Measurements from ENCODE around the gene CFAP74.

Gene CFAP74, protein sequence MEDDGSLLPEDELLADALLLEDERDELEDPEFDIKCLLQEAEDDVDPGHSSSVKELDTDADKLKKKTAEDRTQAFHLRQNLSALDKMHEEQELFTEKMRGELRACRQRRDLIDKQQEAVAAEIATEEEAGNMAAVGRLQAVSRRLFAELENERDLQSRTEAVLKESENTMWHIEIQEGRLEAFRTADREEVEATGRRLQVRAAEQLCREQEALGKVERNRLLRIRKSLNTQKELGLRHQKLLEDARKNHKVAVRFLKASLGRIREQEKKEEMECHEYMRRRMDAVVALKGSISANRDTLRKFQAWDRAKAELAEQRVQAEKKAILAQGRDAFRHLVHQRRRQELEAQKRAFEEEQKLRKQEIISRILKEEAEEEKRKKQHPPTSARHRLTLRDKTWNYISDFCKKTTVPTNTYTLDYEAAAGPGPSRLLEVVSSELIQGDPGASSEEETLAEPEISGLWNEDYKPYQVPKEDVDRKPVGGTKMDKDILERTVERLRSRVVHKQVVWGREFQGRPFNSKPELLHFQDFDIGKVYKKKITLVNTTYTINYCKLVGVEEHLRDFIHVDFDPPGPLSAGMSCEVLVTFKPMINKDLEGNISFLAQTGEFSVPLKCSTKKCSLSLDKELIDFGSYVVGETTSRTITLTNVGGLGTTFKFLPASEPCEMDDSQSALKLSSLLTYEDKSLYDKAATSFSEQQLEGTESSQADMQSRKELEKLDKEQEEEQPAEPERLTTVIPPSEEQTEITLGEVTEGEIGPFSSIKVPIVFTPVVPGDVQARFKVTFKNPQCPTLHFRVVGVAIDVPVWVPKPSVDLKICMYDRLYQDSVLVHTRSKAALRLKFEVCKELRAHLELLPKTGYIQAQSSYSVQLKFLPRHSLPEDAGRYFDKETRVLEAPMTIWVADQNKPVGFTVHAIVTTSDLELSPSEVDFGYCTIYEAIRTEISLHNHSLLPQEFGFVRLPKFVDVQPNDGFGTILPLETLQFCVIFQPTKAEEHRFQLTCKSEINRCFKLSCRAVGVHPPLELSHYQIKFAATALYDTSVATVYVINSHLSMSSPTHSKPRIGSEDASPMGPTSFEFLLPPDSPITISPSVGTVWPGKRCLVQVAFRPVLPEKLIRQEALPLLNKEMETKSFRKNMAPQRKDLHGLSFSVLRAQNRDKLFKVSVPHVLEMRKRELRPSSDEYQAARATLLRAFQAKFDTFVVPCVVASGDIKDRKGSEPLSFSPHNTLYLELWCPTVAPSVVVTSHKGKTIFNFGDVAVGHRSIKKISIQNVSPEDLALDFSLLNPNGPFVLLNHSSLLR (N-terminal part only)

DNA sequence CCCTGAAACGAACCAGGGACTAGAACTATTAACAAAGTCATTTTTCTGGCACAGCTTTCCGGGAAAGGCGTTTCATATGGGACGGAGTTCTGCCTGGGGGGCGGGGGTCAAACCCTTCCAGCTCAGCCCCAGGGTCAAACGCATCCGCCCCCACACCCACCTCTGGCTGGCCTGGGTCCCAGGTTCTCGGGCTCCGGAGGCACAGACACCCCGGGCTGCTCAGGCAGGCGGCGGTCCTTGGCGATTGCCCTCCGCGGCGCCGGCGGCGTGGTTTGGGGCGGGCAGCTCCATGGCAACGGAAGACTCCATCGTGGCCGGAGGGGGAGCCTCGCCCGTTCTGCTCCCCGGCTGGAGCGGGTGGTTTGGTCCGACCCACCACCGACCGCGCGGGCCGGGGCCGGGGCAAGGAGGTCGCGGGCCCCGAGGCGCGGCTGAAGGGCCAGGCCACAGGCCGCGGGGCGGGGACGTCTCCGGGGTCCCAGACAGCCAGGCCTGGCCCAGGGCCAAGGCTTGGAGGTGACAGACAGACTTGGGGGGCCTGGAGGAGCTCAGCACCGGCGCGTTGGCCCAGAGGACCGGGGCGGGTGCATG lies at the start of gene CFAP74:
Gene CFAP74 (minus strand): TSS at position 246 of the 591 bp plus-strand sequence. CDS start 12,830 bp downstream, outside the sequence.
- no peak for DNase-seq

DNA sequence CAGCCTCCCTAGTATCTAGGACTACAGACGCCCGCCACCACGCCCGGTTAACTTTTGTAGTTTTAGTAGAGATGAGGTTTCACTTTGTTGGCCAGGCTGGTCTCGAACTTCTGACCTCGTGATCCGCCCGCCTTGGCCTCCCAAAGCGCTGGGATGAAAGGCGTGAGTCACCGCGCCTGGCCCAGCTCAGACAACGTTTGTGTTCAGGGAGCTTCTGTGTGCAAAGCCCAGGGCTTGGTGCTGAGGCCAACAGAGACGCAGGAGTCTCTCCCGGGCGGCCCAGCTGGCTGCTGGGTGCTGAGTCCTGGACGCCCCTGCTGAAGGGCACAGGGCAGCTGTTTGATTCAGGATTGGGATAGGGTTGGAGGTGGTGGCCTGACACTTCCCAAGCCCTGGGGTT lies 49.6 kb upstream of the CFAP74 start:
- DNase-seq = no peak

DNA sequence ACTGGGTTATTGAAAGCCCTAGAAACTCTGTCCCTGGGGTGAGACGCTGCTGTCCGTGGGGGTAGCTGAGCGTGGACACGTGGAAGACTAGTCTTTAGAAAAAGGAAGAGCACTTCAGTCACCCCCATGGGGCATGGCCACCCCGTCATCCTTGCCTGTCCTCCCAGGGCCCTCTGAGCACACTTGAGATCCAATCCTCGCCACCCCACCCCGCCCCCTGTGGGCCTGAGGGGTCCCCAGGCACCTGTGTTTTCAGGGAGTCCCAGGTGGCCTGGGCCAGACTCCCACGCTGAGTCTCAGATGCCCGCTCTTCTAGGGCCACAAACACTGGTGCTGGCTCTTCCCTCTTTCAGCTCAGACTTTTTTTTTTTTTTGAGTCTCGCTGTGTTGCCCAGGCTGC lies 49.2 kb upstream of the CFAP74 start:
- DNase-seq = no peak

DNA sequence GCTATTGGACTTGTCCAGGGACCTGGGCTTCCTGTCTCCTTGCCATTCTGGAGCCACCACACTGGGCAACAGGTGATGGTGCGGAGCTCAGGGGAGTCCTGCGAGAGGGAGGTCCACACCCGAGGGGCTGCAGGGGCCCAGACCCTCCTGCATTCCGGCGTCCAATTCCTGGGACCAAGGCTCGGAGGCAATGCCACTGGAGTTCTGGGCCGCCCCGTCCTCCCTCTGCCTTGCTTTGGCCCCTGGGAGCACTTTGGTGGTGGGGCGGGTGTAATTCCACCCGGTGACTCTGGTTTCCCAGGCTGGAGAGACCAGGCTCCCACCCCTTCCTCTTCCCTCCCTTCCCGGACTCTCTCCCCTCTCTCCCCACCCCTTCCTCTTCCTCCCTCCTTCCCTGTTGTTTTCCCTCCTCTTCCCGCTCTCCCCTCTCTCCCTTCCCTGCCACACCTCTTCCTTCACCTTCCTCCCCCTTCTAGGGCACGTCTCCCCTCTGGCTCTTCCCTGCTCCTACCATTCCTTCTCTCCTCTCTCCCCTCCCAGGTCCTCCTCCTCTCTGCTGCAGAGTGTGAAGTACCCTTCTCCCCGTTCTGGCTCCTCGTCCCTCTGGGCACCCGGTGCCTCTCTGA lies 48.6 kb upstream of the CFAP74 start:
- DNase-seq = no peak

DNA sequence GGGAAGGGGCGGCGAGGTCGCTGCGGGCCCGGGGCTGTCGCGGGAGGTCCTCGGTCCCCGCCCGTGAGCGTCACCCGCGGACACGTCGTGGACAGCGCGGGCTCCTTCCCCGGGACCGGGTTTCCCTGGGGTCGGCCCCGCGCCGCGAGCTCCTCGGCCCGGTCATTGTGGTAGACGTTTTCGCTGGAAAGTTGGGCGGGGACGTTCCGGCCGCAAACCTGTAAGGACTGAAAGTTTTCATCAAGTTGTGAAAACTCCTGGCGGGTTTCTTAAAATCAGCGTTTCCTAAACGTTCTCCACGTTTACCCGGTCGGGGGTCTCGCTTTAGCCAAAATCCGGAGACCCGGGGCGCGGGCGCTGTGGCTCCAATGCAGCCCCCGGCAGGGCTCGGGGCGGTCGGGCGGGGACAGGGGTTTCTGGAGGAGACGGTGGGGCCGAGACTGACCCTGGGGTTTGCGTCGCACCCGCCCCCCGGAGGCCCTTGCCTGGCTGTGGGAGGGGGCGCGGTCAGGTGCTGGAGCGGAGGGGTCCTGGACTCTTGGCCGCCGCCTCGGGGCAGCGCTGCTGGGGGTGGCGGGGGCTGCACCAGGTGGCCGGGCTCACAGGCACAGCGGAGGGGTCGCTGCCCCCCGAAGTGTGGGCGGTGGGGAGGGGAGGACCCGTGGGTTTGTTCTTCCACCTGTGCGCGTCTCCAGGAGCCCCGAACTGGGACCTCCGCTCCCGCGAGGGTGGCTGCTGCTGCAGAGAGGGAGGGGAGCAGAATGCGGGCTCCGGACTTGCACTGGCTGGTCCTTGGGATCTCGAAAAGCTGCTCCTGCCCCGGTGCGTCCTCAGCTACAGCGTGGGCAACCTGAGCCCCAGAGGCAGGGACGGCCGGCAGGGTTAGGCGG lies 47.5 kb upstream of the CFAP74 start:
- no peak for DNase-seq

DNA sequence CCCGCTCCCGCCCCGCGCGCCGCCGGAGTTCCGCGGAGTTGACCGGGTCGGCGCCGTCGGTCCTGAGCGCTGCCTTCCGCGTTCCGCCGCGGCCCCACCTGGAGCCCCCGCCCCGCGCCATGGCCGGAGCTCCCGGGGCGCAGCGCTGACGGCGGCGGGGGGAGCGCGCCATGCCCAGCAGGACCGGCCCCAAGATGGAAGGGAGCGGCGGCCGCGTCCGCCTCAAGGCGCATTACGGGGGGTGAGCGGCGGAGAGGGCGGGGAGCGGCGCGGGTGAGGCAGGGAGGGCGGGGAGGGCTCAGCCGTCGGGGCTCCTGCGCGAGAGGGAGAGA lies 46.8 kb upstream of the CFAP74 start:
- DNase-seq = no peak

DNA sequence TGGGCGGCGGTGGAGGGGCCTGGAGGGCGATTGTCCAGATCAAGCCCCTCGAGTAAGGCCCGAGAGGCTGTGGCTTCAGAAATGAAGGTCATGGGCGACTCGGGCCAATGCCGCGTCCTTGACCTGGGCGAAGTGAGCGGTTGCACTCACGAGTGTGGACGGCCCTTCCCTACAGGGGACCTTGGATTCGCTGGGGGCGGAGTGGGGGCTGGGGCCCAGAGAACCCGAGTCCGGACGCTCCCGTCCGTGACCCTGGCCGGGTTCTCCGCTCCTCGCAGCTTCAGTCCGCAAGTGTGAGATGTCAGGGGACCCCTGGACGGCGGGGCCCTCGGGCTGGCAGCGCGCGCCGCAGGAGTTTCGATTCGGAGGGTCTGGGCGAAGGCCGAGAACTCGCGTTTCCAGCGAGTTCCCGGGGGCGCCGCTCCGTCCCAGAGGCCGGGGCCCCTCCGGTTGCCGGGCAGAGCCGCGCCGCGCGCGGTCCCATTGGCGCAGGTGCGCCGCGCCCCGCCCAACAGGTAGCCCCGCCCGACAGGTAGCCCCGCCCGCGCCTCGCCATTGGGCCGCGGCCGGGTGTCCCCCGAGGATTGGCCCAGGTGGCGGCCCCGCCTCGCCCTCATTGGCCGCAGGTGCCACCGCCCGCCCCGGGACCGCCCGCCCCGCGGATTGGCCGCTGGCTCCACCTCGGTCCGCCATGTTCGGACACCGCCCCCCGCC lies 46.3 kb upstream of the CFAP74 start, which contains the start of gene PRKCZ:
Gene PRKCZ (plus strand): TSS at position 694 of the 714 bp plus-strand sequence. CDS start 220 bp downstream, outside the sequence.
- DNase-seq = peak; percentile 84

DNA sequence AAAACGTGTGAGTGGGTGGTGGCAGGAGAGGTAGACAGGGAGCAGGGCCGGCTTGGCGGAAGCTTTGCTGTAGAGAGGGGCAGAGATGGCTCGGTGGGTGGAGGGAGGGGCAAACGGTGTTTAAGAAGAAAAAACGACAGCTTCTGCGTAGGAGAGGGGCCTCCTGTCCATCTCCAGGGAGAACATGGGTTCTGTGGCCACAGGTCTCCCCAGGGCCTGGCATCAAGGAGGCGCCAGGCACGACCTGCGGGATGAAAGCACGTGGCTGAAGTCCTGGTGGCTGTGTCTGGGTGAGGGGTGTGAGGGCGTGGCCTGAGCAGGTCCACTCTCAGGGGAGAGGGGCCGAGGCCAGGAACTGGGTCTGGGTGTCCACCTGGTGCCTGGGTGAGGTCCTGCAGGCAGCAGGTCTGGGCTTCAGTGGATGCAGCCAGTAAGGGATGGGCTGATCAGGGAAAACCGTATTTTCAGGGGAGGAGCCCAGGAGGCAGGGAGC lies 45.7 kb upstream of the CFAP74 start:
- no peak for DNase-seq

DNA sequence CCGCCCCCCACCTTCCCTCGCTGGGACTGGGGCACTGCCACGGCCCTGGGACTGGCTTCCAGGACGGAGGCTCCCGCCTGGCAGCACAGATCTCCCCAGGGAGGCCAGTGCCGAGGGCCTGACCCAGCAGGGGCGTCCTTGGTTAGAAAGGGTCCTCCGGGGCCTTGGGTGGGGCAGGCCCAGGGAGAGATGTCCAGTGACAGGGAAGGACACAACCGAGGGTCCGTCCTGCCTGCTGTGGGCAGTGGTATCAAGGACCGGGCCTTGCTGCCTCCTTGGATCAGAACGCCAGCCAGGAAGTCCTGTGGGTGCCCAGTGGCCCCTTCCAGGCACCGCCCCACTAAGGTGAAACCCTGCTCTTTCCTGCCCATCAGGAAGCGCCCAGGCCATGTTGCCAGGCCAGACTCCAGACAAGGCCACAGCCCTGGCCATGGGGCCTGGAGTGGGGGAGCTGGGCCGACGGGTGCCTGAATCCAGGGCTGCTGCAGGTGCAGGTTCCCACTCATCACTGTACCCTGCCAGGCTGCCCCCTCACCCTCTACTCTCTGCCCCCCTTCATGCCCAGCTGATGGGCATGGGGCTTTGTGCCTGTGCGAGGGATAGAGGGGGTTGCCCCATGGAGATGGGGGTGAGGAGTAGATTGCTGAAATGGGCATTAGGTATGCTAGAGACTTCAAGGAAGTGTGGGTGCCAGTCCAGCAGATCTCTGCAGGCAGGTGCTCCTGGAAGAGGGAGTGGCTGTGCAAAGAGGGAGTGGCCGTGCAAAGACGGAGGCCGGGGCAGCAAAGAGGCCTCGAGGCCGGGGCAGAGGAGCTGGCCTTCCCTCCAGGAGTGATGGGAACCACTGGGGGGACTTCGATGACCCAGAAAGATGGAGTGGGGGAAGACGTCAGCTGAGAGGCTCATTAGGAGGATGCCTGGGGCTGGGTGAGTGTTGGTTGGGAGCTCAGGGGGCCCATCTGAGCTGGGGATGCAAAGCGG lies 44.5 kb upstream of the CFAP74 start:
- DNase-seq = no peak

DNA sequence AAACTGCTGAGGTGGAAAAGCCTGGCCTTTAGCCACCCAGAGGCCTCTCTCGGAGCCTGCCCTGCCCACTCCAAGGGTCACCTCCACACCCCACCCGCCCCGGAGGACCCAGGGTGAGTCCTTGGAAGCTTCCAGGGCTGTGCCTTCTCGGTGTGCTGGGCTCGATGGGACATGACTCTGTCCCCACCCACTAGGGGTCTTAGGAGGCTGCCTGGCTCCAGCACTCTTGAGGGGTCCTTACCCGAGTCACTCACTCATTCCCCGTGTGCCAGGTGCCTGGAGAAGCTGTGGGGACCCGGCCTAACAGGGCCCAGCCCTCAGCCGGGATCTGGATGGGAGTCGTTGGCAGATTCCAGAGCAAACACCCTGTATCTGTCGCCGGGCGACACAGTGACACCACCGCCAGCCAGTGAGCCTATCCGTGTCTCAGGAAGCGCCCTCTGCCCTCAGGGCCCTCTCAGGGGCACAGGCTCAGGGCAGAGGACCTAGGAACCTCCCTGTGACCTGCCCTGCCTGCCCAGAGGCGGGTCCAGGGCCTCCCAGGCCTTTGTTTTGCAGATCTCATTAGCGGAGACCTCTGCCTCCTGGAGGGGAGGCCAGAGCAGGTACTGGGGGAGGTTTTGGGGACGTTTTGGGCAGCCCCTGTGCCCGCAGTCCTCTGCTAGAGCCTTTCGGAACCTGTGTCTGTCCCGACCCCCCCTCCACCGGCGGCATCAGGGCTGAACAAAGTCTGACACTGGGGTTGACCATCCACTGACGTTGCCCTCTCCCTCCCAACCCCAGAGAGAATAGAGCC lies 43.6 kb upstream of the CFAP74 start:
- no peak for DNase-seq

DNA sequence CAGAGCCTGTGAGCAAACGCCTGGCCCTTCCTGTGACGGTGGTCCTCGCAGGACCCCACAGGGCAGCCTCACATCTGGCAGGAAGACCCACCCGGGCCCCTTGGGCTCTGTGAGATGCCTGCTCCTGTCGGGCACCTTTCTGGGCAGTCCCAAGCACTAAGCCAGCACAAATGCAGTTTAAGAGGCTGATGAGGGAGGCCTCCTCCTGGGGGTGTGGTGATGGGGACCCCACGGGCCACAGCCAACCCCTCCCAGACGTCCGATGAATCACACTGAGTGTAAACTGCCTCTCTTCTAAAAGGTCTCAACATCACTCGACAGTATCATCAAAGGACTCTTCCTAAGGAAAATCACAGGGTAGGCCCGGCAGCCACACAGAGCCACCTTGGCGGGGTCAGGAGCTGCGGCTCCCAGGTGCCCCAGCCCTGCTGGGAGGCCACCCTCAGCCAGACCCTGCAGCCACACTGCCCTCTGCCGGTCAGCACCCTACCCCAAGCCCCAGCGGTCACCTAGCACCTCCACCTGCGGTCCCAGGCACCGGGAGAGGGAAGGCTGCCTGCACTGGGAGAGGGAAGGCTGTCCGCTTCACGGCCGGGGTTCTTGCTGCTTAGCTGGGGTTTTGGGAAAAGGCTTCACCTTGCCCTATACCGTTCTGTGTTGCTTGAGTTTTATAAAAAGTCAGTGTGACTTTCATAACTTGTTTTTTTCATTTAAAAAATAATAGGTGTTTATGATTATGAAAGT lies 42.8 kb upstream of the CFAP74 start:
- peak; percentile 9 for DNase-seq

DNA sequence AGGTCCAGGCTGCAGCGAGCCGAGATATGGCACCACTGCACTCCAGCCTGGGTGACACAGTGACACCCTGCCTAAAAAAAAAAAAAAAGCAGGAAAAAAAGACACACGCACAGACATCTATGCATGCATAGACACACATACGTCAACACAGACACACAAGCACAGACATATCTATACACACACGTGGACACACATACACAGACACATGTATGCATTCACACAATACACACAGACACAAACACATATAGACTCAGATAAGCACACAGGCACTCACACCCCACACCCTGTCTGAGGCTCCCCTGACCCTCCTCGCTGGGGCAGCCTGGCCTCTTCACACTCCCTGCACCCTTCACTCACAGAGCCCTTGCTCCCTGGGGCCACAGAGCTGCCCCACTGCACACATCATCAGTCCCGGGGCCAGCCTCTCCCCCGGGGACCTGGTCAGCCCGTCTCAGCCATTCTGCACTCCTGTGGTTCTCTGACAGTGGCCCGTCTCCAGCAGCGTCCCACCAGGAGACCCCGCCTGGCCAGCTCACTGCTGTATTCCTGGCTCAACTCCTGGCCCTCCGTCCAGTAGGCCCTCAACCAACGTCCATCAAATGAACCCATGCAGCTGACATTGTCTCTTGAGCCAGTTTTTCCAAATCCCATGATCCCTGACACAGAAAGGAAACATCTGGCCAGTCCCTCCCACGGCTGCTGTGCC lies 42.0 kb upstream of the CFAP74 start:
- DNase-seq = no peak

DNA sequence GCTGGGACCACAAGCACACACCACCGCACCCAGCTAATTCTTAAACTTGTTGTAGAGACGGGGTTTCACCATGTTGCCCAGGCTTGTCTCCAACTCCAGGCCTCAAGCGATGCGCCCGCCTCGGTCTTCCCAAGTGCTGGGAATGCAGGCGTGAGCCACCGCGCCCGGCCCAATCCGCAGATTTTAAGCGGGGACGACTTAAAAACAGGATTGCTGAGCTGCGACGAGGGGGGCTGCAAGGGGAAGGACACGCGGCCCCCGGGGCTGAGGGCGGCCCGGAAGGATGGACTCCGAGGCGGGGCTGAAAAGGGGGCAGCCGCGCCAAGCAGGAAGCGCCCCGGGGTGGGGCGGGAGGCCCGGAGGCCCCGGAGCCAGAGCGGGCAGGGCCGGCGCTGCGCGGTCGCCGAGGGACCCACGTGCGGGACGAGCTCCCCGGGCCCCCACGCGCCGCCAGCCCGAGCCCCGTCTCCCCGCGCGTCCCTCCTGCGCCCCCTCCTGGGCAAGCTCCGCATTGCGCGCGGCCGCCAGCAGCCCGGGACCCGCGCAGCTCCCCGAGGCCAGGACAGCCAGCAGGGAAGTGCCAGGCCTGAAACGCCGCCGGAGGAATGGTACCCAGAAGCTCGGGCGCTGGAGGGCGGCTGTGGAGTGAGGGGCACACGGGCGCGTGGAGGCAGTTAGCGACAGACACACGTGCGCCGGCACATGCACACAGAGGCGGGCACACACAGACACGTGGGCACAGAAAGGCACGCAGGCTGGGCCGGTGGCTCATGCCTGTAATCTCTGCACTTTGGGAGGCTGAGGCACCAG lies 41.1 kb upstream of the CFAP74 start:
- DNase-seq = peak; percentile 60

DNA sequence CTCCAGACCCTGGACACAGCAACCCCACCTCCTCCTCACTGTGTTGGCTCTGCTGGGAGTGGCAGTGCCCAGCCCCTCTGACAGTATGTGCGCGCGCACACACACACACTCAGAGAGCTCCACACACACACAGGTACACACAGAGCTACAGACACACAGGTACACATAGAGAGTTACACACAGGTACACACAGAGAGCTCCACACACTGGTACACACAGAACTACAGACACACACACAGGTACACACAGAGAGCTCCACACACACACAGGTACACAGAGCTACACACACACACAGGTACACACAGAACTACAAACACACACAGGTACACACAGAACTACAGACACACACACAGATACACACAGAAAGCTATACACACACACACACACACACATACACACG lies 40.3 kb upstream of the CFAP74 start:
- no peak for DNase-seq

All from GDM1 (cell line).